ENCODE data around the gene SPAG17.
"Not testable (repeated sequence)": the region's sequence is repeated elsewhere in the genome, so short reads cannot be mapped to it uniquely, and the experiment has no call there.

Gene SPAG17

GRCh38 chr1:117981455-117982192, 203.4 kb downstream of the SPAG17 start:
- no peak for DNase-seq (ENCODE audit: low read depth in 2 of 2)

DNA sequence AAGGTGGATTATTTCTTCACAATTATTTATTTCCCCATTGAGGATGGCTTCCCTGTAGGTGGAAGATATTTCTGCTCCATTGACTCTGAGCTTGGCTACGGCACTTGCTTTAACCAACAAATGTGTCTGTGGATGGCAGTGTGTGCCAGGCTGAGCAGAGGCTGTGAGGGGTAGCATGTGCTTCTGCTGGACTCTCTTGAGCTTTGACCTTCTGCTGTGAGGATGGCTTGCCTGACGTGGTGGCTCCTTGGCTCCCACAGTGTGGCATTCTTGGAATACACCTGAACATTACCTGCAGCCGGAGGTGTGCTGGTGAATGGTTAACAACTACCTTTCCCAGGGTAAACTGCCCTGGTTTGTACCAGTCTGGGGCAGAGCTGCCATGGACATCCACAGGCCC, 208.6 kb downstream of the SPAG17 start:
- DNase-seq (ENCODE audit: low read depth in 2 of 2), result no peak

DNA sequence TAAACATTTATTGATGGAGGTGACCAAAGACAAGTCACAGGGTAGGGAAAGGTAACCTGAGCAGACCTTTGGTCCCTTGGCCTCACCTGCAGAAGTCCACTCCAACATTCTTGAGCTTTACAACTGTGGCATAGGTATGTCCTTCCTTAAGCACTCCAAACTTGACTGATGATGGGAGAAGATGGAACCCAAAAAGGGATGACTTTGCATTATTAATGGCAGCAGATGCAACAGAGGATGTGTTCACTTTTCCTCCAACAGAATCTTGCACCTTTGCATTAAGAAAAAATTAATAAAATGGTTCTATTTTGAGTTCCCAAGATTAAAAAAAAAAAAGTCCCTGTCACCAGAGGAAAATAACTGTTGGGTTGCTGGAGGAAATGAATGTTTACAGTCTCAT, 213.3 kb downstream of the SPAG17 start:
- no peak for DNase-seq (ENCODE audit: low read depth in 2 of 2)

- DNase-seq (ENCODE audit: low read depth in 2 of 2), result no peak
Measured at GRCh38 chr1:117970252-117970651, 214.8 kb downstream of the SPAG17 start.

GRCh38 chr1:117967881-117968280, 217.1 kb downstream of the SPAG17 start:
- DNase-seq (ENCODE audit: low read depth in 2 of 2), result peak; percentile 9 to 18

- DNase-seq (ENCODE audit: low read depth in 2 of 2), result peak; percentile 37 to 42
Measured at GRCh38 chr1:117967477-117967876, 217.6 kb downstream of the SPAG17 start.

DNA sequence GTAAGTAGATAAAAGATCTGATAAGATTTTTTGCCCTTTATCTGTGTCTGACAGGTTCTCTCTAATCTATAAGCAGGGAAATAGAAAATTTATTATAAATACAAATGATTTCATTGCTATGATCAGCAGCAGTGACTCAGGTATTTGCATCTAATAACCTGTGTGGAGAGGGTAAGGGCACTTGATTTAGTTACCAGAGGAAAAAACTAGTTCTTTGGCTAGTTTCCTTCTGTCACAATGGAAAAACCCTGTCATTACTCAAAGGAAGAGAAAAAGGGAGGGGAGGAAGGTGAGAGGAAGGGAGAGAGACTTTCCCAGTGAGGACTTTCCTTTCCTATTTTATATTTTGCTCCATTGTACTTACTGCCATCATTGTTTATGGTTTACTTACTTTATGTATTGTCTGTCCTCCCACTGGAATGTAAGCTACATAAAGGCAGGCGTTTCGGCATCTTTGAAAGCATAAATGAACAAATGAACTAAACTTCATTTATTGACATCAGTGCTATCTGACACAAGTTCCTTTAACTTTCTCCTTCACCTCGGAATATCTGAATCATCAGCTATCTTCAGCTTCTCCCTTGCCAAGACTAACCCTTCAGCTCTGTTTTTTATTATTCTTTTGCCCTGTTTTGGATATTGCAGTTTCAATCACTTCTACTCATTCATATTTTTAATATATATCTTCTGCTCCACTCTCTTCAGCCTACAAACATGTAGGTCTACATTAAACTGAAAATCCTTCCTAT, 220.6 kb downstream of the SPAG17 start:
- DNase-seq (ENCODE audit: low read depth in 2 of 2), result no peak

DNA sequence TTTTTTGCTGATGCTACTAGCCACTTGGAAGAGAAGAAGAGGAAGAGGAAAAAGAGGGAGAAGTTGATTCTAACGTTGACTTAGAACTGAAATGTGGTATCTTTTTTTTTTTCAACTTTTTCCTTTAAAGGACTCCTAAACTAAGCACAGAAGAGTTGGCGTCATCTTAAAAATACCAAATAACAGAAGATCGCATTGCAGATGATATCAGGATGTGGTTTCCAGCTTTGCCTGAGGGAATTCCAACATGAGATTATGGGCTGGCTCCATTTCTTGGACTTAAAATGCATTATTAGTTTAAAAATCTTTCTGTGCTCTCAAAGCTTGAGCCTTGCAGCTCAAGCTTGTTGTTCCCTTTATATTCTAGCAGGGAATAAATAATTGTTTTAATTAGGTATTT, 225.7 kb downstream of the SPAG17 start:
- DNase-seq (ENCODE audit: low read depth in 2 of 2), result peak in 1 of 2 experiments; percentile 4

- no peak for DNase-seq (ENCODE audit: low read depth in 2 of 2)
Measured at GRCh38 chr1:117952386-117952785, 232.6 kb downstream of the SPAG17 start.

DNA sequence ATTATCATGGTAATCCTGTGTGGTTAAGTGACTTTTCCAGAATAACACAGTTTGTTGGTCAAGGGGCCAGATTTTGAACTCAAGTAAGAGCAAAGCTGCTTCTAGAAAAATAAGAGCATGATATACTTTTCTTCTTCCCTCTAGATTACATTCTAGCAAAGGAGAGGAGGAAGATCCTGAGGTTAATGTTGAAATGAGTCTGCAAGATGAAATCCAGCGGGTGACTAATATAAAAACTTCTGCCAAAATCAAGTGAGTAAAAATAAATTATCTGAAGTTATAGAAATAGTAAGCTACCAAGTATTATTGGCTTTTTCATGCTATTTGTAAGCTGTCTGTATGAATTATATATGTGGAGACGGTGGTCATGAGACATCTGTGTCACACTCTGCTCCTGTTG, 242.7 kb downstream of the SPAG17 start:
- DNase-seq (ENCODE audit: low read depth in 2 of 2), result no peak

DNA sequence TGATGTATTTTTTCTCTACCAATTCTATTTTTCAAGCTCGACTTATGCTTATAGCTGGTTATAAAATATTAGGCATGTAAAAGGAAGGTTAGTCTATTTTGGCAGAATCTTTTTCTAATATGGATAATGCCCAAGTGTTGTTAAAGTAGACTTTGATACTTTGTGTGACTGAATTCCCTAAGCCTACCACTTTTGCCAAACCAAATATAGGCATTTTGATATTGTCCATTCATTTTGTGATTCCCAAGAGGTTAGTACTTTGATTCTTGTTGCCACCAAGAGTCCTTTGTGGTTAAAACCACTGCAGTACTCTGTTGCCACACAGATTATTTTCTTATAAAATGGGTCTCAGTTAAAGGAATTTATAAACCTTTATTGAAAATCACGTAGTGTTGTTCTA, 251.3 kb downstream of the SPAG17 start:
- no peak for DNase-seq (ENCODE audit: low read depth in 2 of 2)

DNA sequence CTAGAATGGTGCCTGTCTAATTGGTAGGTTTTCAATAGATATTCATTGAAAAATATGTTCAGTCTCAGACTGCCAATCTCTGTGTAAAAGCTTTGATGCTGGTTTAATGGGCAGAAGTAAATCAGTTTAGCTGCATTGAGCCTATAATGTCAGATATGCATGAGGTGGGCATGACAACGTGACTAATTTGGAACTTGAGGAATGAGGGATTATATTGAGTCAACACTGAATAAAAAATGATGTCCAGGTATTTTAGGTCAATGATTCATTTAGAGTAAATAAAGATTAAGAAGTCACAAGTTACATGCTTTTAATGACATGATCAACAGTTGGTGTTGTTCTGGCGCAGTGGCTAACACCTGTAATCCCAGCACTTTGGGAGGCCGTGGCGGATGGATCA, 252.5 kb downstream of the SPAG17 start:
- DNase-seq (ENCODE audit: low read depth in 2 of 2), result no peak

DNA sequence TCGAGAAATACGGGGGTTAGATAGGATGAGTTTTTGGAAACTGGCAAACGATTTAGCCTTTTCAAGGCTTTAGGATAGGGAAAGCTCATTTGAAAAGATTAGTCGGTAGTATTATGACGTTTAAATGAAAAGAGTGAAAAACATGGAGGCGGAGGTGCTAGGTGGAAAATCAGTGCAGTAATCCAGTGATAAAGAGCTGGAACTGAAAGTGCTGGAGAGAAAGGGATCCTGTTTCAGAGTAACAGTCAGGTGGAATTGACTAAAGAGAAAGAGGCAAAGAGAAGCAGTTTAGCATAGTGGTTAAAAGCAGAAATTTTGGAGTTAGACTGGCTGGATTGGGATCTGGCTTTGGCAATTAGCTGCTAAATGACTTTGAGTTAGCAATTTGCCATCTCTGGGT, 254.5 kb downstream of the SPAG17 start:
- no peak for DNase-seq (ENCODE audit: low read depth in 2 of 2)

DNA sequence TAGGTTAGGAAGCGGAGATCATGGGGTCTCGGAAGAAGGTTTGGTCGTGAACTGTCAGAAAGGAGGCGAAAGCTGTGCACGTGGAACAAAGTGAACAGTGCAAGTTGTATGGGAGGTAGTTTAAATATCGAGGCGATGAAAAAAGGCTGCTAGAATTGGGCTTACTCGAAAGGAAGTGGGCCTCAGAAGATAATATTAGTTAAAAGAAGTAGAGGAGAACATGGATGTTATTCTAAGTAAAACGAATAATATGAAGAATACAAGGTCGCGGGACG, 254.9 kb downstream of the SPAG17 start:
- no peak for DNase-seq (ENCODE audit: low read depth in 2 of 2)

GRCh38 chr1:117929343-117930172, 255.5 kb downstream of the SPAG17 start, which contains the start of the genes GDAP2 and WDR3:
GDAP2 (minus strand) TSS chr1:117929621; CDS start chr1:117920357, 9,264 bp downstream.
WDR3 (plus strand) TSS chr1:117929739; CDS start chr1:117933320, 3,581 bp downstream.
- DNase-seq (ENCODE audit: low read depth in 2 of 2), result peak; percentile 87 to 89

- no peak for DNase-seq (ENCODE audit: low read depth in 2 of 2)
Measured at GRCh38 chr1:117928881-117929342, 256.1 kb downstream of the SPAG17 start.

DNA sequence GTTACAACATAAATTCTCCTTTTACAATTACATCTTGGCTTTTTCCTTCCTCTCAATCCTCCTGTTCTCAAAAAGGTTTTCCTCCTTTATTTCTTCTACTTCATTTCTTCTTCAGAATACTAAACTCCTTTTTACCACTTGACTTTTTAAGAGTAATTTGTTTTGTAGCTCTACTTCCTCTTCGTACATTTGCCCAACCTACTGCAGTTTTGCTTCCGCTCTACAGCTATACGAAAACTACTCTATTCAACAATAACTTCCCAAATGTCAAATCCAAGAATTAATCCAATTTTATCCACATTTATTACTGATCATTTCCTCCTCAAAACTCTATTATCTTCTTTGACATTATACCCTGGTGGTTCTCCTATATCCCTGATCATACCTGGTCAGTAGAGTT, 259.0 kb downstream of the SPAG17 start:
- DNase-seq (ENCODE audit: low read depth in 2 of 2), result no peak

GRCh38 chr1:117922717-117923116, 262.3 kb downstream of the SPAG17 start:
- not testable (repeated sequence) for DNase-seq (ENCODE audit: low read depth in 2 of 2)

- DNase-seq (ENCODE audit: low read depth in 2 of 2), result no peak
Measured at GRCh38 chr1:117921991-117922390, 263.0 kb downstream of the SPAG17 start.

- no peak for DNase-seq (ENCODE audit: low read depth in 2 of 2)
Measured at GRCh38 chr1:117919376-117919775, 265.7 kb downstream of the SPAG17 start.

DNA sequence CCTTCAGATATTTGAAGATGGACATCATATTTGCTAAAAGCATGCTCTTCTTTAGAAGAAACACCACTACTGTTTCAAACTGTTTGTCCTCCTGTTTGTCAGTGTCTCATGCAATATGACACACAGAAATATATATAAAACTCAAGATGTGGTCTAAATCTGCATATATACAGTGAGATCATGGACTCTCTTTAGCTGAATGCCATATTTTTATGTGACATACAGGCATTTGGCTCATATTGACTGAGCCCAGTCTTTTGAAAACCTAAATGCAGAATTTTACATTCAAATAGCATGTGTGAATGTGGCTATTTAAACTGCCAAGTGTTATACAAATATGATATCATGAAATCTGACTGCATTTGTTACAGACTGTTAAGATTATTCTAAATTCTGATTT, 274.0 kb downstream of the SPAG17 start:
- DNase-seq (ENCODE audit: low read depth in 2 of 2), result no peak

GRCh38 chr1:117905019-117905418, 280.0 kb downstream of the SPAG17 start:
- no peak for DNase-seq (ENCODE audit: low read depth in 2 of 2)
